Measurements from ENCODE around the gene AAMDC. TPM values are rescaled to one million over a fixed set of nuclear protein-coding genes. Genes with fewer than 3 reads are reported as not detected.

The AAMDC gene
- total and polyA plus RNA-seq, 2 of the 13 experiments (the other 11 are each of a cell fraction or from before 2014, with no cell fraction given): 18.1 to 35.6 TPM

- TF ChIP-seq, protein P1, sequence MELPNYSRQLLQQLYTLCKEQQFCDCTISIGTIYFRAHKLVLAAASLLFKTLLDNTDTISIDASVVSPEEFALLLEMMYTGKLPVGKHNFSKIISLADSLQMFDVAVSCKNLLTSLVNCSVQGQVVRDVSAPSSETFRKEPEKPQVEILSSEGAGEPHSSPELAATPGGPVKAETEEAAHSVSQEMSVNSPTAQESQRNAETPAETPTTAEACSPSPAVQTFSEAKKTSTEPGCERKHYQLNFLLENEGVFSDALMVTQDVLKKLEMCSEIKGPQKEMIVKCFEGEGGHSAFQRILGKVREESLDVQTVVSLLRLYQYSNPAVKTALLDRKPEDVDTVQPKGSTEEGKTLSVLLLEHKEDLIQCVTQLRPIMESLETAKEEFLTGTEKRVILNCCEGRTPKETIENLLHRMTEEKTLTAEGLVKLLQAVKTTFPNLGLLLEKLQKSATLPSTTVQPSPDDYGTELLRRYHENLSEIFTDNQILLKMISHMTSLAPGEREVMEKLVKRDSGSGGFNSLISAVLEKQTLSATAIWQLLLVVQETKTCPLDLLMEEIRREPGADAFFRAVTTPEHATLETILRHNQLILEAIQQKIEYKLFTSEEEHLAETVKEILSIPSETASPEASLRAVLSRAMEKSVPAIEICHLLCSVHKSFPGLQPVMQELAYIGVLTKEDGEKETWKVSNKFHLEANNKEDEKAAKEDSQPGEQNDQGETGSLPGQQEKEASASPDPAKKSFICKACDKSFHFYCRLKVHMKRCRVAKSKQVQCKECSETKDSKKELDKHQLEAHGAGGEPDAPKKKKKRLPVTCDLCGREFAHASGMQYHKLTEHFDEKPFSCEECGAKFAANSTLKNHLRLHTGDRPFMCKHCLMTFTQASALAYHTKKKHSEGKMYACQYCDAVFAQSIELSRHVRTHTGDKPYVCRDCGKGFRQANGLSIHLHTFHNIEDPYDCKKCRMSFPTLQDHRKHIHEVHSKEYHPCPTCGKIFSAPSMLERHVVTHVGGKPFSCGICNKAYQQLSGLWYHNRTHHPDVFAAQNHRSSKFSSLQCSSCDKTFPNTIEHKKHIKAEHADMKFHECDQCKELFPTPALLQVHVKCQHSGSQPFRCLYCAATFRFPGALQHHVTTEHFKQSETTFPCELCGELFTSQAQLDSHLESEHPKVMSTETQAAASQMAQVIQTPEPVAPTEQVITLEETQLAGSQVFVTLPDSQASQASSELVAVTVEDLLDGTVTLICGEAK (IDR thresholded peaks at IDR 0.05): no peak
- TF ChIP-seq, protein P1 (CRISPR knock-in tag; IDR thresholded peaks at IDR 0.05): no peak
- TF ChIP-seq ZNF883 (CRISPR knock-in tag; IDR thresholded peaks at IDR 0.05; ENCODE audit: not compliant biosample characterization) (peak; percentile 26), WIZ (CRISPR knock-in tag; IDR thresholded peaks at IDR 0.05) (no peak), ZNF432 (CRISPR knock-in tag; IDR thresholded peaks at IDR 0.05; ENCODE audit: borderline replicate concordance) (no peak), SRY (CRISPR knock-in tag; IDR thresholded peaks at IDR 0.05) (no peak), MAFF (IDR thresholded peaks at IDR 0.05; ENCODE audit: low read depth, low read length) (no peak), STAT5B (CRISPR knock-in tag; IDR thresholded peaks at IDR 0.05) (no peak), ZNF567 (CRISPR knock-in tag; IDR thresholded peaks at IDR 0.05; ENCODE audit: borderline replicate concordance) (no peak), HDAC6 (IDR thresholded peaks at IDR 0.05; ENCODE audit: low read depth, low read length) (no peak), MIXL1 (CRISPR knock-in tag; IDR thresholded peaks at IDR 0.05) (peak; percentile 64; the same call in 1 of the 2 replicates), ATF7 (IDR thresholded peaks at IDR 0.05) (no peak), ATF7 (CRISPR knock-in tag; IDR thresholded peaks at IDR 0.05) (no peak), LBX2 (CRISPR knock-in tag; IDR thresholded peaks at IDR 0.05; ENCODE audit: borderline replicate concordance) (no peak), ZNF740 (CRISPR knock-in tag; IDR thresholded peaks at IDR 0.05) (peak; percentile 97), STAG1 (CRISPR knock-in tag; IDR thresholded peaks at IDR 0.05) (peak; percentile 46), HCFC1 (IDR thresholded peaks at IDR 0.05; ENCODE audit: low read depth, low read length) (no peak), EED (CRISPR knock-in tag; IDR thresholded peaks at IDR 0.05) (0 out of 2 replicates have a peak, but pooled peaks have one; percentile 48)
Measured at GRCh38 chr11:77820565-77821348, at the start of gene AAMDC, which contains the start of gene RSF1 (continued).
